ENCODE measurements around the gene SLC29A3. TPM values are rescaled to one million over a fixed set of nuclear protein-coding genes. Genes with fewer than 3 reads are reported as not detected.

The SLC29A3 gene
- total and polyA plus RNA-seq, 2 of the 8 experiments (the other 6 are each of a cell fraction or from before 2014, with no cell fraction given), result 14.0 to 24.6 TPM

- H3K9me3 ChIP-seq (ENCODE audit: insufficient read depth in 2 of 2, low read depth in 1 of 2, low read length in 1 of 2), result no peaks in the 10 kb centered on the region
- peaks cover 6 to 30% (median 20%) of the 10 kb centered on the region in 4 experiments for H3K27me3 ChIP-seq (replicated peaks in 1 of 4; ENCODE audit: control insufficient read depth in 3 of 4, extremely low read depth in 1 of 4, insufficient read depth in 3 of 4, low read length in 3 of 4)
- no peak overlapping the region for H3K18ac ChIP-seq (ENCODE audit: extremely low read depth, low read length)
- H3K9ac ChIP-seq (replicated peaks in 1 of 4; ENCODE audit: extremely low read depth in 1 of 4, low read depth in 3 of 4, low read length in 3 of 4), result no peak overlapping the region
- H2AK5ac ChIP-seq (ENCODE audit: low read depth, low read length), result peak overlapping the region; percentile 65
- H2BK120ac ChIP-seq (replicated peaks; ENCODE audit: low read depth, low read length), result no peak overlapping the region
- H3K4me3 ChIP-seq (ENCODE audit: extremely low read depth in 1 of 4, insufficient read depth in 2 of 4, low read depth in 3 of 4, low read length in 4 of 4), result no peak overlapping the region
- POLR2A ChIA-PET (ENCODE audit: partially characterized antibody), result interaction anchor here (1.1 kb wide), 1 partner anchor 12 kb away, joined by 3 read pairs; no protein-coding TSS in a partner anchor
- no peak overlapping the region for H3K23ac ChIP-seq (ENCODE audit: insufficient read length)
- no peak overlapping the region for H3K27ac ChIP-seq (ENCODE audit: low read depth, low read length)
- no peaks in the 10 kb centered on the region for H3K79me1 ChIP-seq (ENCODE audit: low read depth, low read length)
- no peak overlapping the region for H2BK20ac ChIP-seq (ENCODE audit: low read length)
- peaks cover 0 to 10% (median 7%) of the 10 kb centered on the region in 4 experiments; a peak in 5 of 7 replicates for H3K4me1 ChIP-seq (replicated peaks in 1 of 4; ENCODE audit: control insufficient read depth in 3 of 4, insufficient read depth in 4 of 4, low read length in 3 of 4)
- no peaks in the 10 kb centered on the region for H3K36me3 ChIP-seq (ENCODE audit: control insufficient read depth in 2 of 4, insufficient read depth in 4 of 4, low read length in 3 of 4)
- H4K20me1 ChIP-seq (replicated peaks in 1 of 2; ENCODE audit: control insufficient read depth in 1 of 2, insufficient read depth in 2 of 2, low read length in 2 of 2), result peaks cover 0 to 3% of the 10 kb centered on the region in 2 experiments
- H2BK12ac ChIP-seq (ENCODE audit: low read depth, low read length), result 0 out of 2 replicates have a peak overlapping the region, but pooled peaks have one; percentile 17
- TF ChIP-seq BACH1 (IDR thresholded peaks at IDR 0.05; ENCODE audit: low read length), result no peak
- DNase-seq (ENCODE audit: low read depth in 1 of 2, low spot score in 2 of 2) (peak in 1 of 2 experiments; percentile 33), FAIRE-seq (no peak)
- CTCF ChIA-PET (ENCODE audit: partially characterized antibody), result interaction anchor here (0.7 to 7.6 kb wide), 15 partner anchors 10 to 314 kb away, joined by 3 to 61 read pairs (median 4); no protein-coding TSS in a partner anchor
- peaks cover 13% of the 10 kb centered on the region; the same call in 1 of the 2 replicates for H3K23me2 ChIP-seq (ENCODE audit: low read depth, low read length)
- no peak overlapping the region for H3K14ac ChIP-seq (ENCODE audit: insufficient read length)
- no peak overlapping the region for H3K4ac ChIP-seq (replicated peaks; ENCODE audit: insufficient read length, low read depth, low read length)
- no peak overlapping the region for H4K91ac ChIP-seq (replicated peaks; ENCODE audit: insufficient read length, low read length)
- no peak overlapping the region for H2AFZ ChIP-seq (ENCODE audit: low read length)
- 87% methylated on average over 16 of the region's 16 CpGs; no CpG with 5 or more reads in 1 of the 2 experiments for WGBS, 2 experiments (ENCODE audit: extremely low coverage in 1 of 2, insufficient coverage in 1 of 2, insufficient read length in 1 of 2, insufficient replicate concordance in 2 of 2, low coverage in 1 of 2, low lambda C conversion rate in 2 of 2, missing lambda C conversion rate in 1 of 2)
- no peak overlapping the region; the same call in none of the 2 replicates for H2BK5ac ChIP-seq (ENCODE audit: low read depth, low read length)
- no peaks in the 10 kb centered on the region for H3K79me2 ChIP-seq (ENCODE audit: control insufficient read depth in 1 of 2, insufficient read depth in 2 of 2, low read length in 2 of 2)
- no peak overlapping the region for H3K56ac ChIP-seq (replicated peaks; ENCODE audit: insufficient read length, low read depth, low read length)
- no peak overlapping the region for H3K4me2 ChIP-seq (ENCODE audit: insufficient read depth in 1 of 2, low read depth in 2 of 2, low read length in 2 of 2)
- H2BK15ac ChIP-seq (ENCODE audit: low read length), result no peak overlapping the region
- no peak overlapping the region for H4K5ac ChIP-seq (ENCODE audit: insufficient read length, low read depth, low read length)
- no peak overlapping the region for H4K8ac ChIP-seq (ENCODE audit: extremely low read depth, insufficient read depth, low read length)
Measured at GRCh38 chr10:71392791-71393781, 74.0 kb downstream of the SLC29A3 start.

Measured in H1 (cell line).